GM19468 (cell line): Measurements from ENCODE around the gene POT1.

Source experiments
- ATAC-seq: cut with Tn5 transposase; IDR thresholded peaks from one replicate; pipeline ENCODE4 v1.9.1; 2021; ENCODE audit warnings: mild to moderate bottlenecking, moderate library complexity, moderate number of reproducible peaks; ENCODE audit not compliant: unreplicated experiment; ENCODE audit errors: extremely low read depth

Gene POT1

DNA sequence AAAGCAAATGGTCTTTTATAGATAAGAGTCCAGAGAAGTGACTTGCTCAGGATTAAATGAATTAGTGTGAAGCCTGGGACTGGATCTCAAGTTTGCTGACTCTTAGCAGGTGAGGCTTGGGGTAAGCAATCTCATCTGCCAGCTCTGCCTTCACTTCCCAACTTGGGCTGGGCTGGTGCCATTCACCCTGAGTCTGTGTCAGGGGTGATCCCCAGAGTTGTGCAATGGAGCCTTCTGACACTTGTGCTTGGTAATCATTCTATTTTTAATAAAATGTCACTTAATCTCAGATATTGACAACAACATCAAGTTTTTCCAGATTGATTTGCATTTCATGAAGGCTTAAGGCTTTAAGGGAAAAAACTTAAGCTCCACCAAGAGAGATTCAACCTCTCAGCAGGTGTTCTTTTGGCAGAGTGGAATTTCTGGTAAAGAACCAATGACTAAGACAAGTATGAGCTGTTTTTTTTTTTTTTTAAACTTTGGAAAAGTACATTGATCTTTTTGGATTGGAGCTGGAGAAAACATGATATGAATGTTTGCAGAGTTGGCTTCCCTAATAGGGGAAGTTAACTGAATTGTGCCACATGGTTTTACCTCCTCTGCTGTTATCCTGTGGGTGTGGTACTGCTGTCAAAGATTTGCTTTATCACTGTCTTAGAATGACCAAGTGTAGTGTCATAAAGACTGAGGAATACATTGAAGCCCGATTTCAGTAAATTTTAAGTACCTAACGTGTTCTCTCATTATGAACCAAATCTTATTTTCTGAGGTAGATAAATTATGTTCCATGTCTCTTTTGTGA, 115.4 kb downstream of the POT1 start:
- ATAC-seq = no peak

DNA sequence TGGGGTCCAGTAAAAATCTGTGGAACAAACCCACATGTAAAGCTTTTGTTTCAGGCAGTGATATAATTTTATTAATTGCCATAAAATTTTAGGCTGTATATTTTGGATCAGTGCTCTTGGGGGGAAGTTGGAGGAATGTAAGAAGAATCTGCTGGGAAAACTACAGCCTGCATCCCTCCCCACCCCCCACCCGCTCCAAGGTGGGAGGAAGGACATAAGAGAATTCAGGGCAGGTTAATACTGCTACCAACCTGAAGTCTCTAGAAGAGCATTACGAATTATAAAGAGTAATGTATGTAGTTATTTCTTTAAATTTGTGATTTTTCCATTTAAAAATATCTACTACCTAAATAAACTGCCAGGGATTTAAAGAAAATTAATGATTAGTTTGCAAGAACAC, 116.9 kb downstream of the POT1 start:
- ATAC-seq = no peak

GRCh38 chr7:124811341-124811740, 118.3 kb downstream of the POT1 start:
- no peak for ATAC-seq

GRCh38 chr7:124810605-124811004, 119.0 kb downstream of the POT1 start:
- ATAC-seq = no peak

GRCh38 chr7:124808206-124808605, 121.4 kb downstream of the POT1 start:
- no peak for ATAC-seq

GRCh38 chr7:124801330-124801895, 128.2 kb downstream of the POT1 start:
- ATAC-seq = no peak

DNA sequence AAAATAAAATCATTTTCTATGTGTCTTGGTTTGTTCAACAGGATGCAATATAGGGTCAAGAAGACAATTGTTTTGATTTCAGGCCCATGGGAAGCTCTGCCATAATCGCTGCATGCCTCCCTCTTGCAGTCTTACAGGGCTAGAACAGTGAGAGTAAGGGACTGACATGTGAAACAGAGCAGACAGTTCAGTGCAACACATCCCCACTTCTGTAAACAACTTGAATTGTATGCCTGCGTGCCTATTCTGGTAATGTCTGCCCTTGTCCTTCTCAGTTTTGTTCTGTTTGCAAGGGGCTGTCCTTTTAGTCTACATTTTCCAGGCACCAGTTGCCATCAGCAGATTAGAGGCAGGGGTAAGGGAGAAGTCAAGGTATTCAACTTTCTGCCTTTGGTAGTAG, 129.2 kb downstream of the POT1 start:
- ATAC-seq = no peak

- ATAC-seq = no peak
Observed at GRCh38 chr7:124799448-124799847, 130.2 kb downstream of the POT1 start.

DNA sequence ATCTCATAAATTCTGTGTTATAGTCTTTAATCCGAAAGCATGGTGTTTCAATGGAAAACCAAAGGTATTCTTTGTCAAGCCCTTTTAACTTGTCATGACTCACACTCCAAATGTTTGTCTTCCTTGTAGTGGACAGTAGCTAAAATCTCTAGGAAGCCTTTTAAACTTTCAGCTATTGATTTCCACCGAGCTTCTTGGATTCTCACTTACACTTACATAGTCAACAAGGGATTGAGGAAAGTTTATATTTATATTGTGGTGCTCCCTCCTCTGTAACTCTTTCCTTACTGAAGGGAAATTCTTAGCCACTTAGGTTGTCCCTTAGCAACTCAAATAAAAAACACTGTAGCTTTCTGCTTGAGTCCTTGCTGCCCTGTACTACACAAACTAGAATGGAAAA, 132.9 kb downstream of the POT1 start:
- no peak for ATAC-seq

GRCh38 chr7:124792696-124793095, 136.9 kb downstream of the POT1 start:
- no peak for ATAC-seq

DNA sequence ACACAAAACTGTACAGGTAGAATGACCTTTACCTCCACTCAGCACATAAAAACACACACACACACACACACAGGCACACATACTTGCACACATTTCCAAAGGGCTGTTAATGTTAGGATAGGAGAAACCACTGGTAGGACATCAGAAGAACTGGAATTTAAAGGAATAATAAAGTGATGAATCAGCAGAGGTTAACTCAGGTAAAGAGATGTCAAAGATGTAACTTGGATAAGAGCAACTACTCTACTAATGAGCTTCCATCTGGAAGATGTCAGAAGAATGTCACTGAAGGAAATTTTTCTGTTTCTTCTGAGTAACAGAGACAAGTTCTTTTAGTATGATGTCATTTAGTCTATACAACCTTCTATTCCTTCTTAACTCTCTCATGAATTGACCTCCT, 137.6 kb downstream of the POT1 start:
- ATAC-seq = no peak

GRCh38 chr7:124791426-124791825, 138.2 kb downstream of the POT1 start:
- no peak for ATAC-seq

- no peak for ATAC-seq
Observed at GRCh38 chr7:124790645-124791044, 139.0 kb downstream of the POT1 start.

DNA sequence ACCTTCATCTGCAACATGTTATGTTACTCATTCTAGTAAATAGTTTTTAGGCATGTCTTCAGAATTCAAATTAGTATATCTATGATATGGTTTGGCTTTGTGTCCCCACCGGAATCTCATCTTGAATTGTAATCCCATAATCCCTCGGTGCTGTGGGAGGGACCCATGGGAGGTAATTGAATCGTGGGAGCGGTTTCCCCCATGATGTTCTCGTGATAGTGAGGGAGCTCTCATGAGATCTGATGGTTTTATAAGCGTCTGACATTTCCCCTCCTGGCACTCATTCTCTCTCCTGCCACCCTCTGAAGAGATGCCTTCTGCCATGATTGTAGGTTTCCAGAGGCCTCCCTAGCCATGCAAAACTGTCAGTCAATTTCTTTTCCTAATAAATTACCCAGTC, 143.6 kb downstream of the POT1 start:
- ATAC-seq = no peak

DNA sequence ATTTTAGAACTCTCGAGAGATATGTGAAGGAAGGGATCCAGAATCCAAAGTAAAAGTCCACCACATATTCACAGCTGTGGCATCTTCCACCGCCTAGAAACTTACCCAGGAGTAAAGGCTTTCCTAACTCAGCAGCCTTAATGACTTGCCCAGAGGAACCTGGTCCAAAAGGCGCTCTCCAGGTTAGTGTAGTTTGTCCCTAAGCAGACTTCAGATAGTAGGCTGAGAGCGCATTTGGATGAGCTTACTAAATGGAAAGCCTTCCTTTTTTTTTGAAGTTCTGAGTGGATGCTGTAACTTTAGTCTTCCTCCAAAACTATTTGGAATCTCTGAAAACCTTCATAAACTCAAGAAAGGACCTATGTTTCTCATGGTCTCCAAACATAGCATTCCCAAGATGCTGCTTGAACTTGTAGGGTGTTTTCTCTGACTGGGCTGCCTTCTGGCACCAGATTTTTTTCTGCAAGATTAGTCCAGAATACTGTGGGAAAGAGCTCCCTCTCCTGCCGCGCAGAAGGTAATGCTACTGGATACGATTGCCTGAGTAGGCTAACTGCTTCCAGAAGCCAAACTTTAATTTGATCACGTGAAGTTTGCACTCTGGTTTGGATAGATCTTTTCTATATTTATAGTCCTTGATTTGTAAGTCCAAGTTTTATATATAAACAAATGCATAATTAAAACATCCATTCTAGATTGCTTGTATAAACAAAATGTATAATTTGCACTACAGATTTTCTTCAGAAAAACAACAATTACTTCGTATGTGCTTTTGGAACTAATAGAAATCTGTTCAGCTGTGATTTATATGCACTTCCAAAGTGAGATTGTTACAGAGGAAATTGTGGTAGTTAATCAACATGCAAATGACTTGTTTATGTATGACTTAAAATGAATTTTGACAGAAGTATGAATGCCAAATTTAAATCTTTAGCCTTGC, 144.5 kb downstream of the POT1 start:
- peak; percentile 57 for ATAC-seq

DNA sequence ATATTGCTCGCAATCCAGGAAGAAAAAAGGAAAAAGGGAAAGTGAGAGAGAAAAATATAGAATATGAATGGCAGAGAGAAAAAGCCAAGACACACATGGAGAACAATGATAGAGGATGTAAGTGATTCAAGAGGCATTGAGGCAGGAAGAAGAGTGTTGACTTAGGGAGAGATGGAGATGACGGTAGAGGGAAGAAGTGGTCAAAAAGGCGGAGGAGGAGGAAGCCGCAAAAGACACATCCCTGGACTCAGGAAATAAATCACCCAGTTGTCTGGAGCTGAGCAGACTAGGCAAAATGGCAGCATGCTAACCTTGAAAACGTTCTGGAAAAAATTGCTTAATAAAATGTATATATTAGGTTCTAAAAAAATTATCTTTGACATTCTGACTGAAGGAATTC, 146.4 kb downstream of the POT1 start:
- ATAC-seq = no peak

- ATAC-seq = no peak
Observed at GRCh38 chr7:124781907-124782734, 147.5 kb downstream of the POT1 start.

GRCh38 chr7:124781418-124781817, 148.2 kb downstream of the POT1 start:
- no peak for ATAC-seq

GRCh38 chr7:124780608-124781007, 149.0 kb downstream of the POT1 start:
- ATAC-seq = no peak

DNA sequence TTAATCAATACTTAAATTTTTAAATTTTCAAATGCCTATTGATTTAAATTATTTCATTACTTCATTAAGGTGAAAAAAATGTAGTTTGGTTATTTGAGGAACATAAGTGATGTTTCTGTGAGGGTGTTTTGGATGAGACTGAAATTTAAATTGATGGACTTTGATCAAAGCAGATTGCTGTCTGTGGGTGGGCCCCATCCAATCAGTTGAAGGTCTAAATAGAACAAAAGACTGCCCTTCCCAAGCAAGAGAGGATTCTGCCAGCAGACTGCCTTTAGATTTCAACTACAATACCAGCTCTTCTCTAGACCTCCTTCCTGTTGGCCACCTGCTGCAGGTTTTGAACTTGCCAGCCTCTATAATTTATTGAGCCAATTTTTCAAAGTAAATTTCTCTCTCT, 149.6 kb downstream of the POT1 start:
- ATAC-seq = no peak
